Activated CD8-positive, alpha-beta memory T cell treated with anti-CD3 and anti-CD28 coated beads, Interleukin-2, amount 50 U/mL, for 24 hours (primary cell): ENCODE results near the gene CHST15.
"Not testable (repeated sequence)": the region's sequence is repeated elsewhere in the genome, so short reads cannot be mapped to it uniquely, and the experiment has no call there.

Source experiments
- DNase-seq: peaks from one replicate; pipeline ENCODE4 v3.0.0-alpha.2; 2020; ENCODE audit errors: extremely low read depth

Gene CHST15

GRCh38 chr10:124124123-124124768 lies 30.8 kb upstream of the CHST15 start:
- no peak for DNase-seq

DNA sequence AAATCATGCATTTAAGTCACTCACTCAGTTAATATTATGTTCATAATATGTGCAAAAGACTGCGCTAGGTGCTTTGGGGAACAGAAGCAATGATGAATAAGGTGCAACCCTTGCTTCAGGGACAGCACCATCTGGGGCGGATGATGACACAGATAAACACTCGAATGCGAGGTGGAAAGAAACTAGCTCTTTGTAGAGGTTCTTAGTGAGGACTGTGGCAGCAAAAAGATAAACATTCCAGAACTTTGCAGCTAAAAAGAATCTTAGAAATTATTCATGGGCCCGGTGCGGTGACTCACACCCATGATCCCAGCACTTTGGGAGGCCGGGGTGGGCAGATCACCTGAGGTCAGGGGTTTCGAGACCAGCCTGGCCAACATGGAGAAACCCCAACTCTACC lies 29.8 kb upstream of the CHST15 start:
- DNase-seq = no peak

- DNase-seq = no peak
Measured at GRCh38 chr10:124122211-124122610, 28.8 kb upstream of the CHST15 start.

GRCh38 chr10:124120410-124121061 lies 27.1 kb upstream of the CHST15 start:
- DNase-seq = no peak

DNA sequence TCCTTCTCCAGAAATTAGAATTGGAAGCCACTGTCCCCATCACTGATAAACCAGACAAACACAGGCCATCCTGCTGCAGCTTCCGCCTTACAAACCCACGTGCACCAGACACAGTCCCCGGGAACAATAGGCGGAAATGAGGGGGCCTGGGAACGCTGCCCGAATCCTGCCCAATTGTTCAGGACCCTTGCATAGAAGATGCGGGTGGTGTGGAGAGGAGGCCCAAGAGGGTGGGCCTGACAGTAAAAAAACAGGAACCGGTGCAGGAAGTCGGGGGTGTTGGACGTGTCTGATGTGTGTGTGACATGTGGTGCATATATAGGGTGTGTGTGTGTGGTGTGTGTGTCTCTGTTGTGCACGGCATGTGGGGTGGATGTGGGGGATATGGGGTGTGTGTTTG lies 26.5 kb upstream of the CHST15 start:
- DNase-seq = no peak

GRCh38 chr10:124119216-124119615 lies 25.8 kb upstream of the CHST15 start:
- DNase-seq = no peak

DNA sequence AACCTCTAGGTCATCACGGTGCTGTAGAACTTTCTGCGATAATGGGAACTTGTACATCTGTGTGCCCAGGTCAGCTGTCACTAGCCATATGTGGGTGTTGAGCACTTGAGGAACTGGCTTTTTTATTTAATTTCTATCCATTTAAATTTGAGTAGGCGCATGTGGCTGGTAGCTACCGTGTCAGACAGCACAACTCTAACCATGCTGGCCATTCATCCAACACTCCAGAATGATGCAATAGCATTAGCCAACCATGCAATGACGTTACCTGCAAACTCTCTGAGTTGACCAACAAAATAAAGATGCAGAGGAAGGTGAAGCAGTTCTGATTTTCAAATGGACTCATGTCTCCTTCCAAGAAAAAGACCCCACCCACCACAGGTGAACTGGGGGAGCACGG lies 24.4 kb upstream of the CHST15 start:
- DNase-seq = no peak

DNA sequence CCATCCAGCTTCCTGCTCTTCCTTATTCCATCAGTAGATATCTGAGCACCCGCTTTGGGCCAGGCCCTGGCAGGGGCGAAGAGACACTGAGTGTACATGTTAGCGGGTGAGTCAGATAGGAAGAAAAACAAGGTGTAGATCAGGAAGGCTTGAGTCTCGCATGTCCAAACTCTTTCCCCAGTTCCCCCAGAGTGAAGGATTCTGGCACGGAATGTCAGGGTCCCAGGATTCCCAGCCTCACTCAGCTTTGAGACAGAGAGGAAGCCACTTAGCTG lies 24.1 kb upstream of the CHST15 start:
- DNase-seq = no peak

DNA sequence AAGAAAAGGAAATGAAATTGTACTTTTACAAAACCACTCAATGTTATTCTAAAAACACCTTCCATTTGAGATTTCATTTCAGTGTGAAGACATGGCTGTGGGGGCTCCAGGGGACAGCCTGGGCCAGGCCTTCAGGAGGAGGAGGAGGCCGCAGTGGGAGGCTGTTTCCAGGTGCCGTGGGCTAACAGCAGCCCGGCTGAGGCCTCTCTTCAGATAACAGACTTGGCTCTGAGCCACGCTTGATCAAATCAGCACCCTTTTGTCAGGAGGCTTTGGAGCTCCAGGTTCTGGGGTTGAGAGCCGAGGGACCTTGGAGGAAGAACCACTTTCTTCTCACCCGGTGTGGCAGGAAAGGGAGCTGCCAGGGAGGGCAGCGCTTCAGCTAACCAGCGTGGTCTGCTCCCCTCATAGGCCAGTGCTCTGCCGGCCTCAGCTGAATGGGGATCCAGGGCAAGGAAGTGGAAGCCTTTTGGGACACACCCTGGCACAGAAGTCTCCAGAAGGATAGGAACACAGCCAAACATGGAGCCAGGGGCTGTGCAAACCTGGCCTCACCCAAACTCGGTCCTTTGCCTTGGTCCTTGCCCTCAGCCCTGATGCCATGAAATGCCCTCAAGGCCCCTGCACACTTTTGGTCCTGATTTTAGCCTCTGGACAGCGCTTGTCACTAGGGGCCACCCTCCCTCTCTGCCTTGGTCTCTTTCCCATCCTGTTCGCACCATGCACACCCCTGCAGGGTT lies 23.5 kb upstream of the CHST15 start:
- DNase-seq = no peak

DNA sequence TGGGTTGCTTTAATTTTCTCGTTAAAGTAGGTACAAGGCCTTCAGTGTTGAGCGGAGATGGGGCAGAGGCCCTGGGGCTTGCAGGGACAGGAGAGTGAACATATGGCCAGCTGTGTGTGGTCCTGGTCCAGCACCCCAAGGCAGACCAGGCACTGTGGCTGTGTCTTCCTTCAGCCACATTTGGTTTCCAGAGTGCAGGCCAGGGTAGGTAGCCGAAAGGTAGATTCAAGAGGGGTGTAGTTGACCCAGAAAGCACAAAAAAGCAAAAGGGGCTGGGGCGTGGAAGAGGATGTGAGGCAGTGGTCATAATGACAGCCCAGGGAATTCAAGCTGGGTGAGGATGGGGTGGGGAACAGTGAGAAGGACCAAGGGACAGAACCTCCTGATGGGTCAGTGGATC lies 21.3 kb upstream of the CHST15 start:
- DNase-seq = no peak

DNA sequence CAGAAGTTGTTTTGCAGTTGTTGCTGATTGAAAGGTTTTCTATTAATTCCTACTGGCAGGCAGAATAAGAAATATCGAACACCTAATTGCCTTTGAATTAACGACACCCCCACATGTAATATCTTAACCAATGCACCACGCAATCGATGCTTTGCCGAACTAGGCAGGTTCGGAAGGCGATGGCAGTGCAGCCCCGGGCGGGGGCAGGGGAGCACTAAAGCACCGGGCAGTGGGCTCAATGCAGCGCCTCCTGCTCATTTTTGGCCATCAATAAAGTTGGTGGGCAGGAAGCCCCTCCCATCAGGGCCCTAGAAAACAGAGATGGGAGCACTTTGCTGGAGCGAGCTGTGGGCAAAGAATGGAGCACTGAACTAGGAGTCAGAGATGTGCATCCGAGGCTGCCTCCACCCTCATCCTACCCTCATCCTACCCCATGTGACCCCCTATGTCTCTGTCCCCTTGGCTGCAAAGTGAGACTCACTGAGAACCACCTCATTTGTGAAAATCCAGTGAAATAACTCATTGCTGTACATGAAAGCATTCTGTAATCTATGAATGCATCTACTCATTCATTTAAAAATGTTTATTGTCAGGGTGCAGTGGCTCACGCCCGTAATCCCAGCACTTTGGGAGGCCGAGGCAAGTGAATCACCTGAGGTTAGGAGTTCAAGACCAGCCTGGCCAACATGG lies 19.6 kb upstream of the CHST15 start:
- DNase-seq = no peak

DNA sequence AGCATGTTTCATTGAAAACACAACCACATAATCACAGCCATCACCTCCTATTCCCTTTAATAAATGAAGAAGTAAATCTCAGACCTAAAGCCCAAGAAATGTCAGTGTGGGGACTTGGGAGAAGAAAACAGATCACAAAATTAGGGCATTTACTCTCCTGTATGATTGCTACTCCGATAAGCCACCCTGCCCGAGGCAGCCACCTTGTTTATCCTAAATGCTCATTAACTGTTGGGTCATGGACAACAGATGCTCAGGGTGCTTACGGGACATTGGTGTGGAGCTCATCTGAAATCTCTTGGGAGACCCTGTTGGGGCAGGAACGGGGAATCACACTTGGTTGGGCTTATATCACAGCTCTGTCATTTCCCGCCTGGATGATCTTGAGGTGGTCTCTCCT lies 17.5 kb upstream of the CHST15 start:
- no peak for DNase-seq

GRCh38 chr10:124109261-124109660 lies 15.9 kb upstream of the CHST15 start:
- DNase-seq = no peak

- no peak for DNase-seq
Measured at GRCh38 chr10:124107072-124107471, 13.7 kb upstream of the CHST15 start.

DNA sequence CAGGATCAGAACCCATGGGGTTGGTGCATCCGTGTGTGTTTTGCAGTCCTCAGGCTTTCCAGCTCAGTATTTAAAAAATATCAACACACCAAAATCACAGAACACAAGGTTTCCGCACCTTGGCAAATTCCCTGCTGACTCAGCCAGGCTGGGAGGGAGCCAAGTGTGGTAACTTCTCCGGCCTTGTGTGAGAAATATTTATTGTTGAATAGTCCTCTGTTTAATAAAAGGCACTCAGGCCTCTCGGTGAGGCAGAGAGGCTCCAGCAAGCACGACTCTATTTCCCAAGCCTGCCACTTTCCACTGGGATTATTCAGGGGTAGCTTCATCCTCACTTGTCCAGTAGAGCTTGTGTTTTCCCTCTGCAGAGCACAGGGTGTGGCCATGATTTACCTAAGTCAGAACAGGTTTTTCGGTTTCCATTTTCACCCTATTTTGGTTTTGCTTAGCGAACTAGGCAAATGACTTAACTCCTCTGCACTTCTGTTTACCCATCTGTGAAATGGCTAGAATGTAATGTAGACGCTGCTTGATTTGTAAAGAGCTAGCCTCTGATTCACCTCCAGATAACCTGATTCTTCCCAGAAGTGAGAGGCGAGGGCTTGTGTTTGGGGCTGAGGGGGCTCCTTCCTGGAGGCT lies 13.0 kb upstream of the CHST15 start:
- no peak for DNase-seq

- no peak for DNase-seq
Measured at GRCh38 chr10:124105594-124105993, 12.2 kb upstream of the CHST15 start.

DNA sequence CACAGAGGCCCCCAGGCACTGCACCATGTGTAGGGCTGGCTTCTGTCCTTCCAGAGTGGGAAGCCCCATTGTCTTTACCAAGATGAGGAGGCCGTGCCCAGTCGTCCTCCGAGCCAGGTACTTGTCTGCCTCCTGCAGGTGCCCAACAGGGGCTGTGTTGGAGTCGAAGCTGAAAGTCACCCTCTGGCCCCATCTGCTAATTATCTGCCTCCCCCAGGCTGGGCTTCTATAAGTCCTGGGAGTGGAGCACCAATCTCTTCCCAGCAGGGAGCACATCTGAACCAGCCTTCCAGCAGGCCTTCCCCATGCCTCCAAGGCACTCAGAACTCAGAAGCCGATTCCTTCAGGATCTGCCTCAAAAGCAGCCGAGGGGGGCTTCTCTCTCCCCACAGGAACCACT lies 11.6 kb upstream of the CHST15 start:
- no peak for DNase-seq

DNA sequence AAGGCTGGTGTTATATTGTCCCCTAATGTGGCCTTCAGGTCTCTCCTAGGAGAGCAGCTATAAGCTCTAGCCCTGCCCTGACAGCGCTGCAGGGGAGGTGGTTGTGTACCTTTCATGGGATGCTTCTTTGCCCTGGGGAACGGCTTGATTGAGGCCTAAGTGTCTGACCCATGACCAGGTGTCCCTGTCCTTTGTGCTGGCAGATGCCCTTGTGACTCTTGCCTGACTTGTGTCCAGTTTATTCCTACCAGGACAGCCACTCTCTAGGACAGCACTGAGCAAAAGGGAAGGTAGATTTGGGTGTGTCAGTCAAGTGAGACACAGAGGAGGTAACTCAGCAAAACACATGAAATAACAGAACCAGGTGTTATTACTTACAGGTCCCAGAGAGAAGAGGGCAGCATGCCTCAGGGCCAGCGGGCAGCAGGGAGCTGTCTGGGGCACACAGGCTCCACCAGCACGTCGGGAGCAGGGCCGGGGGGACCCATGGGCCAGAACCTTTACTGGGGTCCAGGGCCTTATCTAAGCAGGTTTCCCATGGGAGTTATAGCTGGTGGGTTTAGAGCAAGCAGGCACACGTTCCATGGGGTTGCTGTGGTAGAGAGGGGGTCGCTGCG lies 10.7 kb upstream of the CHST15 start:
- DNase-seq = no peak

DNA sequence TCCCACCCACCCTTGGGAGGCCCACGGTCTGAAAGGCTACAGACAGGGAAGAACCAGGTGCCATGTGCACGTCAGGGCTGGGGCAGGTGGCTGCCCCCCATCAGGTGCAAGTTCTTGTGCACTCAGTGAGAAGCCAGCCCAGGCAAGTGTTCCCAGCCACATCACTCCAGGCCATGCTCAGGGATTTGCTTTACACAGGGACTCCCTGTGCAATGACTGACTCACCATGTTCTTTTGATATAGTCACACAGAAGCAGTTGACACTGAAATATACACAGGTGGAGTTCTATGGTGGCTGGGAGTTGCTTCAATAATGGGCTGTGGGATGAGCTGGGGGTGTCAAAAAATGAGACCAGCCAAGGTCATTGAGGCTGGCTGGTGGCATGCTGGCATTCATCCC lies 8.0 kb upstream of the CHST15 start:
- DNase-seq = no peak

- not testable (repeated sequence) for DNase-seq
Measured at GRCh38 chr10:124100651-124101050, 7.3 kb upstream of the CHST15 start.

- no peak for DNase-seq
Measured at GRCh38 chr10:124100124-124100523, 6.7 kb upstream of the CHST15 start.

DNA sequence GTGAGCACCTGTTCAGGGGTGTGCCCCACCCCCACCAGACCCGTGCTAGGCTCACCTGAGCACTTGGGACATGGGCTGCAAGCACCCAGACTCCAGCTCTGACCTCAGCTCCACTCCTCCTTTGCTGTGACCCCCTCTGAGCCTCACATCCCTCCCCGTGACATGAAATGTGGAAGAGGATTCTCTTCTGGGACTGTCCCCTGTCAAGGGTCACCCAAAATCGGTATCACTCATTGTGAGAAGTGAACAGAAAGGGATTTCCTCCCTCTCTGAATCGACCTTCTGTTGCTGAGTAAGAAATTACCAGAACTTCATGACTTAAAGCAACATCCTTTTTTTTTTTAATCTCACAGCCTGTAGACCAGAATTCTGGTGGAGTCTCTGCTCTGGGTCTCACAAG lies 6.2 kb upstream of the CHST15 start:
- DNase-seq = no peak
